ENCODE measurements around the gene ZSWIM3. TPM values are rescaled to one million over a fixed set of nuclear protein-coding genes. Genes with fewer than 3 reads are reported as not detected.

ZSWIM3 gene
- total RNA-seq, 1 experiment from 2014 or later, result 4.2 TPM

GRCh38 chr20:45874576-45874975, 17.2 kb downstream of the ZSWIM3 start:
- H3K9me2 ChIP-seq (replicated peaks; ENCODE audit: low read length), result no peaks in the 10 kb centered on the region
- H3K79me2 ChIP-seq (ENCODE audit: low read length), result no peaks in the 10 kb centered on the region
- no peak overlapping the region for H3K4me3 ChIP-seq (ENCODE audit: low read length)
- BruUV-seq (replicated peaks), result no TSS peak
- no peak for ATAC-seq
- H3K4me2 ChIP-seq (ENCODE audit: low read length), result no peak overlapping the region
- no peaks in the 10 kb centered on the region for H3K27me3 ChIP-seq (ENCODE audit: low read length)
- H3K36me3 ChIP-seq (ENCODE audit: low read depth, low read length), result no peaks in the 10 kb centered on the region
- H3K9ac ChIP-seq (ENCODE audit: low read length), result no peak overlapping the region
- H3K27ac ChIP-seq (ENCODE audit: low read length), result no peak overlapping the region
- no peaks in the 10 kb centered on the region for H3K9me3 ChIP-seq (ENCODE audit: low read length)
- H4K20me1 ChIP-seq (ENCODE audit: low read length), result no peaks in the 10 kb centered on the region
- peaks cover 22% of the 10 kb centered on the region for H3K4me1 ChIP-seq (ENCODE audit: insufficient read depth, low read length)
- ChIA-PET CTCF (no interaction called here), POLR2A (ENCODE audit: unreplicated experiment) (no interaction called here)
- DNase-seq, result no peak
- TF ChIP-seq EZH2 (IDR thresholded peaks at IDR 0.05; ENCODE audit: low read length, unreplicated experiment) (no peak), EZH2phosphoT487 (IDR thresholded peaks at IDR 0.05; ENCODE audit: borderline replicate concordance, low read length) (no peak), CTCF (conservative IDR thresholded peaks at IDR 0.05; ENCODE audit: low read depth, low read length) (no peak)
- no peak overlapping the region for H2AFZ ChIP-seq (ENCODE audit: low read length)
- no peaks in the 10 kb centered on the region for H3F3A ChIP-seq (ENCODE audit: low read length, unreplicated experiment)
- intact Hi-C loops (cut with micrococcal nuclease), result no loop called here

- CTCF ChIA-PET, result no interaction called here
- H3K27me3 ChIP-seq (ENCODE audit: low read length), result no peaks in the 10 kb centered on the region
- H3K4me2 ChIP-seq (ENCODE audit: low read length), result no peak overlapping the region
- intact Hi-C loops (cut with micrococcal nuclease), result no loop called here
- no peaks in the 10 kb centered on the region for H4K20me1 ChIP-seq (ENCODE audit: low read length)
- H3K9me2 ChIP-seq (replicated peaks; ENCODE audit: low read length), result no peaks in the 10 kb centered on the region
- POLR2A ChIA-PET (ENCODE audit: unreplicated experiment), result no interaction called here
- H3F3A ChIP-seq (ENCODE audit: low read length, unreplicated experiment), result no peaks in the 10 kb centered on the region
- no TSS peak for BruUV-seq (replicated peaks)
- DNase-seq (no peak), ATAC-seq (no peak)
- no peak overlapping the region for H3K9ac ChIP-seq (ENCODE audit: low read length)
- no peak overlapping the region for H3K4me3 ChIP-seq (ENCODE audit: low read length)
- TF ChIP-seq CTCF (conservative IDR thresholded peaks at IDR 0.05; ENCODE audit: low read depth, low read length), result no peak
- TF ChIP-seq EZH2phosphoT487 (IDR thresholded peaks at IDR 0.05; ENCODE audit: borderline replicate concordance, low read length), result no peak
- TF ChIP-seq EZH2 (IDR thresholded peaks at IDR 0.05; ENCODE audit: low read length, unreplicated experiment), result no peak
- no peaks in the 10 kb centered on the region for H3K9me3 ChIP-seq (ENCODE audit: low read length)
- H2AFZ ChIP-seq (ENCODE audit: low read length), result no peak overlapping the region
- H3K27ac ChIP-seq (ENCODE audit: low read length), result no peak overlapping the region
- H3K79me2 ChIP-seq (ENCODE audit: low read length), result peaks cover 21% of the 10 kb centered on the region
- peaks cover 8% of the 10 kb centered on the region for H3K36me3 ChIP-seq (ENCODE audit: low read depth, low read length)
- peaks cover 14% of the 10 kb centered on the region for H3K4me1 ChIP-seq (ENCODE audit: insufficient read depth, low read length)
These were observed 20.8 kb downstream of the ZSWIM3 start for GRCh38 chr20:45878076-45878761.
